ENCODE data around the gene AFDN. TPM values are rescaled to one million over a fixed set of nuclear protein-coding genes. Genes with fewer than 3 reads are reported as not detected.

Gene AFDN
- total RNA-seq, 1 experiment from 2014 or later, result 182 TPM

DNA sequence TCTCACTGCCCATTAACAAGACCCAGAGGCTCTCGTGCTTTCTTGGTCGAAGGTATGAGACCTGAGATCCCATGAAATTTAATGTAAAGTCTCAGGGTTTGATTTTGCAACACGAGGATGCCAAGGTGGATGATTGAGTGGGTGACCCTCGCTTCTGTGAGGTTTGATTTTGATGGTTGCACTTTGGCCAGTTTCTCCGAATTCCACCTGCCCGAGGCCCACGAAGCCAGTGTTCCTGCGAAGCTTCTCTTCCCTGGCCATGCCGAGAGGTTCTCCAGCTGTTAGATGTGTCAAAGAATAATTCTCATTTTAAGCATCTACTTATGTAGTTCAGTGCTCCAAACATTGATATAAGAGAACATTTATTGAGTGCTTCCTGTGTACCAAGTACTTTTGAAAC, 170.9 kb downstream of the AFDN start, which contains the start of gene KIF25:
KIF25 (plus strand) TSS at position 30 of the 400 bp plus-strand sequence. CDS start 31,915 bp downstream, outside the sequence.
- Mint-ChIP-seq H3K4me1 (peaks cover 5% of the 10 kb centered on the region), H3K36me3 (peaks cover 9% of the 10 kb centered on the region; the same call in 1 of the 2 replicates), H3K27me3 (ENCODE audit: low read depth) (no peaks in the 10 kb centered on the region), H3K27ac (no peak within 1 kb of the TSS), H3K9me3 (peaks cover 14% of the 10 kb centered on the region), H3K4me3 (peak within 1 kb of the TSS; percentile 47)
- no peak for DNase-seq (ENCODE audit: low spot score)
- no peak for ATAC-seq
- ChIA-PET CTCF (interaction anchor here (1.3 to 1.9 kb wide), 2 partner anchors 30 to 62 kb away, joined by 3 to 5 read pairs; no protein-coding TSS in a partner anchor), POLR2A (no interaction called here)
- TF ChIP-seq STAT6 (CRISPR knock-in tag; conservative IDR thresholded peaks at IDR 0.05; ENCODE audit: low read depth), result no peak
- TF ChIP-seq SP1 (CRISPR knock-in tag; conservative IDR thresholded peaks at IDR 0.05), result no peak
- TF ChIP-seq NR3C1 (CRISPR knock-in tag; conservative IDR thresholded peaks at IDR 0.05; ENCODE audit: low read depth), result no peak
- TF ChIP-seq RELA (CRISPR knock-in tag; IDR thresholded peaks at IDR 0.05; ENCODE audit: borderline replicate concordance), result no peak
- TF ChIP-seq, protein P1, sequence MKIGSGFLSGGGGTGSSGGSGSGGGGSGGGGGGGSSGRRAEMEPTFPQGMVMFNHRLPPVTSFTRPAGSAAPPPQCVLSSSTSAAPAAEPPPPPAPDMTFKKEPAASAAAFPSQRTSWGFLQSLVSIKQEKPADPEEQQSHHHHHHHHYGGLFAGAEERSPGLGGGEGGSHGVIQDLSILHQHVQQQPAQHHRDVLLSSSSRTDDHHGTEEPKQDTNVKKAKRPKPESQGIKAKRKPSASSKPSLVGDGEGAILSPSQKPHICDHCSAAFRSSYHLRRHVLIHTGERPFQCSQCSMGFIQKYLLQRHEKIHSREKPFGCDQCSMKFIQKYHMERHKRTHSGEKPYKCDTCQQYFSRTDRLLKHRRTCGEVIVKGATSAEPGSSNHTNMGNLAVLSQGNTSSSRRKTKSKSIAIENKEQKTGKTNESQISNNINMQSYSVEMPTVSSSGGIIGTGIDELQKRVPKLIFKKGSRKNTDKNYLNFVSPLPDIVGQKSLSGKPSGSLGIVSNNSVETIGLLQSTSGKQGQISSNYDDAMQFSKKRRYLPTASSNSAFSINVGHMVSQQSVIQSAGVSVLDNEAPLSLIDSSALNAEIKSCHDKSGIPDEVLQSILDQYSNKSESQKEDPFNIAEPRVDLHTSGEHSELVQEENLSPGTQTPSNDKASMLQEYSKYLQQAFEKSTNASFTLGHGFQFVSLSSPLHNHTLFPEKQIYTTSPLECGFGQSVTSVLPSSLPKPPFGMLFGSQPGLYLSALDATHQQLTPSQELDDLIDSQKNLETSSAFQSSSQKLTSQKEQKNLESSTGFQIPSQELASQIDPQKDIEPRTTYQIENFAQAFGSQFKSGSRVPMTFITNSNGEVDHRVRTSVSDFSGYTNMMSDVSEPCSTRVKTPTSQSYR (CRISPR knock-in tag; IDR thresholded peaks at IDR 0.05), result no peak
- no peak for TF ChIP-seq ATF6 (CRISPR knock-in tag; IDR thresholded peaks at IDR 0.05)
- TF ChIP-seq, protein P2, sequence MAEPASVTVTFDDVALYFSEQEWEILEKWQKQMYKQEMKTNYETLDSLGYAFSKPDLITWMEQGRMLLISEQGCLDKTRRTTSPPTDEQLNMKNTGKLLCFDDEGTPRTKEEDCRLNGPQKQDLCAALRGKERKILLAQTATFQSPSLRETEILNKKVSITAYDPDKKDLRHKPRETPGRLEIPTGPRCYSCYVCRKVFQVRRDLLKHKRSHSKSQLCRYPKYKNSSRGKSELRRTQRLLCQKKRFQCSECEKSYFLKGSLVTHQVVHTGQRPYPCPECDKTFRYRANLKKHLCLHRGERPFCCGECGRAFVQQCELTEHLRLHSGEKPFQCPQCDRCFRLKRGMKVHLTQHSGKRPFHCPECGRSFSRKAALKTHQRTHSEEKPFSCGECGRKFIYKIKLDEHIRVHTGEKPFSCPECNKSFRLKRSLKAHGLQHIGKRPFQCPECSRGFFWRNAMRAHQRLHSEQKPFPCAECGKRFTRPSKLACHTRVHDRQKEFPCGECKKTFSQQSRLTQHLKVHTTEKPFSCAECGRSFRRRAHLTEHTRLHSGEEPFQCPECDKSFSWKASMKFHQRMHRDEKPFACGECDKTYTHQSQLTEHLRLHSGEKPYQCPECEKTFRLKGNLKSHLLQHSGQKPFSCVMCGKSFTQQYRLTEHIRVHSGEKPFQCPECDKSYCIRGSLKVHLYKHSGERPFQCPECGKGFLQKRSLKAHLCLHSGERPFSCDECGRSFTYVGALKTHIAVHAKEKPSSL (CRISPR knock-in tag; conservative IDR thresholded peaks at IDR 0.05), result no peak
- TF ChIP-seq ZNF219 (CRISPR knock-in tag; IDR thresholded peaks at IDR 0.05; ENCODE audit: borderline replicate concordance), result no peak
- no peak for TF ChIP-seq AR (CRISPR knock-in tag; IDR thresholded peaks at IDR 0.05)
- no peak for TF ChIP-seq FOXJ3 (CRISPR knock-in tag; IDR thresholded peaks at IDR 0.05; ENCODE audit: borderline replicate concordance)
- no peak for TF ChIP-seq ZNF416 (CRISPR knock-in tag; IDR thresholded peaks at IDR 0.05)
- TF ChIP-seq ZNF121 (CRISPR knock-in tag; IDR thresholded peaks at IDR 0.05), result no peak
- no peak for TF ChIP-seq ZMAT4 (CRISPR knock-in tag; IDR thresholded peaks at IDR 0.05)
- no peak for TF ChIP-seq ERG (CRISPR knock-in tag; IDR thresholded peaks at IDR 0.05)
- TF ChIP-seq NR2C2 (CRISPR knock-in tag; IDR thresholded peaks at IDR 0.05), result no peak
- TF ChIP-seq, protein P3, sequence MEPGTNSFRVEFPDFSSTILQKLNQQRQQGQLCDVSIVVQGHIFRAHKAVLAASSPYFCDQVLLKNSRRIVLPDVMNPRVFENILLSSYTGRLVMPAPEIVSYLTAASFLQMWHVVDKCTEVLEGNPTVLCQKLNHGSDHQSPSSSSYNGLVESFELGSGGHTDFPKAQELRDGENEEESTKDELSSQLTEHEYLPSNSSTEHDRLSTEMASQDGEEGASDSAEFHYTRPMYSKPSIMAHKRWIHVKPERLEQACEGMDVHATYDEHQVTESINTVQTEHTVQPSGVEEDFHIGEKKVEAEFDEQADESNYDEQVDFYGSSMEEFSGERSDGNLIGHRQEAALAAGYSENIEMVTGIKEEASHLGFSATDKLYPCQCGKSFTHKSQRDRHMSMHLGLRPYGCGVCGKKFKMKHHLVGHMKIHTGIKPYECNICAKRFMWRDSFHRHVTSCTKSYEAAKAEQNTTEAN (CRISPR knock-in tag; IDR thresholded peaks at IDR 0.05), result no peak
